Kidney epithelial cell (primary cell): ENCODE results near the gene MSL1. TPM values are rescaled to one million over a fixed set of nuclear protein-coding genes. Genes with fewer than 3 reads are reported as not detected.

ENCODE experiments used
- DNase-seq: peaks from one replicate; pipeline ENCODE4 v3.0.0-alpha.2; 2010; ENCODE audit warnings: low read depth
- H3K27me3 ChIP-seq: 2 replicates; pipeline ENCODE4 v1.6.0; 2011; ENCODE audit warnings: low read length; ENCODE audit not compliant: control insufficient read depth, insufficient read depth
- H3K36me3 ChIP-seq: 2 replicates; pipeline ENCODE4 v1.5.1; 2011; ENCODE audit warnings: low read length; ENCODE audit not compliant: control insufficient read depth, insufficient read depth
- H3K4me3 ChIP-seq: 2 replicates; pipeline ENCODE4 v1.5.1; 2011; ENCODE audit warnings: low read depth, mild to moderate bottlenecking, control low read depth, low read length
- total RNA-seq: library from RNA; depleted of rRNA; stranded (reverse); fragments of >200 nt; gene quantifications from 2 replicates; pipeline ENCODE4 v1.2.3, GENCODE V29; 2015
- TF ChIP-seq, protein P1 (sequence below): IDR thresholded peaks from 2 replicates; pipeline ENCODE4 v1.5.1; 2011; ENCODE audit warnings: mild to moderate bottlenecking, moderate library complexity, low read length, control low read depth, inconsistent platforms; ENCODE audit not compliant: insufficient read depth, poor library complexity, severe bottlenecking

Gene MSL1
- total RNA-seq, 1 donor from 2014 or later, result 40.6 TPM

DNA sequence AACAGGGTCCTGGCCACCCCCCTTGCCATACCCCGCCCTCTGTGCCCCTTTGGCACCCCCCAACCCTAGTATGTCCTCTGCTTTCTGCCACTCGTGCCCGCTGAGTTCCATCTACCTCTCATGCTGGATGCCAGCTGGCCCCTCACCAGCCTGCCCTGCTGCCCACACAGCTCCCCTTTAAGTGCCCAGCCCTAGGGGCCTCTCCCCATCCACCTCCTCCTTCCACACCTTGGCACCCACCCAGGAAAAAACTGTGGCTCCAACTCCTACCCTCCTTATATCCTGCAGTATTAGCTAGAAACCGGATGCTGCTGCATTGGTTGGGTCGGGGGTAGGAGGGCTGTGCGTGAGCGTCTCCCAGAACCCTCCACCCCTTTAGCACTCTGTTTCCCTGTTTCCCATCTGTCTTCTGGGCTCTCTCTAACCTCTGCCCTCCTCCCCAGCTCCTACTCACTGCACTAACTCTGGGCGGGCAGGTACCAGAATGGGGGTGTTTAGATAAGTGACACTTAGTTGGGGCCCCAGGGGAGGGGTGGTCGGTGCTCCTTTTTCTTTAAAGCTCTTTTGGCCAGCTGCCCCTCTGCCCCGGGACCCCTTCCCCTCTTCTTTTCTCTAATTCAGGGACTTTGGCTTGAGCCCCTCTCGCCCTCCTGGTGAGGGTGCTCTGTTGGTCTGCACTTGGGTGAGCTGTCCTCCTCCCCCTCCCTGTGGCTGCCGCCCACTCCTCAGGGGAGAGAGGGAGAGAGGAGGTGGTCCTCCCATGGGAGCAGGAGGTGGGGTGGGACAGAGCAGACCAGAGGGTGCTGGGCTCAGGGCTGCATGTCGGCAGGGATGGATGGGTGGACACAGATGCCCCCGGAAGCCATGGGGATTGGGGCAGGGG, 31.3 kb upstream of the MSL1 start:
- TF ChIP-seq, protein P1, sequence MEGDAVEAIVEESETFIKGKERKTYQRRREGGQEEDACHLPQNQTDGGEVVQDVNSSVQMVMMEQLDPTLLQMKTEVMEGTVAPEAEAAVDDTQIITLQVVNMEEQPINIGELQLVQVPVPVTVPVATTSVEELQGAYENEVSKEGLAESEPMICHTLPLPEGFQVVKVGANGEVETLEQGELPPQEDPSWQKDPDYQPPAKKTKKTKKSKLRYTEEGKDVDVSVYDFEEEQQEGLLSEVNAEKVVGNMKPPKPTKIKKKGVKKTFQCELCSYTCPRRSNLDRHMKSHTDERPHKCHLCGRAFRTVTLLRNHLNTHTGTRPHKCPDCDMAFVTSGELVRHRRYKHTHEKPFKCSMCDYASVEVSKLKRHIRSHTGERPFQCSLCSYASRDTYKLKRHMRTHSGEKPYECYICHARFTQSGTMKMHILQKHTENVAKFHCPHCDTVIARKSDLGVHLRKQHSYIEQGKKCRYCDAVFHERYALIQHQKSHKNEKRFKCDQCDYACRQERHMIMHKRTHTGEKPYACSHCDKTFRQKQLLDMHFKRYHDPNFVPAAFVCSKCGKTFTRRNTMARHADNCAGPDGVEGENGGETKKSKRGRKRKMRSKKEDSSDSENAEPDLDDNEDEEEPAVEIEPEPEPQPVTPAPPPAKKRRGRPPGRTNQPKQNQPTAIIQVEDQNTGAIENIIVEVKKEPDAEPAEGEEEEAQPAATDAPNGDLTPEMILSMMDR, result no peak
- Histone ChIP-seq H3K4me3 (no peak overlapping the region), H3K27me3 (no peaks in the 10 kb centered on the region), H3K36me3 (peaks cover 4% of the 10 kb centered on the region)
- DNase-seq, result no peak

DNA sequence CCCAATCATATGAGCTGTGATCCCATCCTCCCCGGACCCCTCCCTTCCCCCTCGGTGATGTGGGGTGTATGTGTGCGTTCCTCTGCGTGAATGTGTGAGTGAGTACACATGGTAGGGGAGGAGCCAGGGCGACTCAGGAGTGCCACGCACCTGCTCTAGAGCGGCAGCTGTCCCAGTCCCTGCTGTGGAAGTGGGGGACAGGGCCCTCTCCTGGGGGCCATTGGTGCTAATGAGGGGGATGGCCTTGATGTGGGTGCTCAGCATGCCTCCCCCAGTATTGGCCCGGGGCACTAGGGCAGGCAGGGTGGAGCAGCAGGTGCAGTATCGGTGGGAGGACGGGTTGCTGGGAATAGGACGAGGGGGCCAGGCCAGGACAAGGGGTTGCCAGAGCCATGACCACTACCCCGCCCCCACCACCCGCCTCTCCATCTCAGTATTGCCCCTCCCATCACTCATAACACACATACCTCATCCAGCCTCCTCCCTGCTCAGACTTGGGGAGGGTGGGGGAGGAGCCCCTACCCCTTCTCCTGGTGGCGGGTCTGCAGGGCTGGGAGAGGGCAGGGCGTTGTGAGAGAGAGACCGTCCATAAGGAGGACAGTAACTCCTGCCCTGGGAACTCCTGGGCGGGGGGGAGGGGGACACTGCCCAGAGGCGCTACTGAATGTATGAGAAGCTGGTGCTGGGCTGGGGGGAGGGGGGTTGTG, 29.9 kb upstream of the MSL1 start:
- no peak for DNase-seq
- no peaks in the 10 kb centered on the region for H3K27me3 ChIP-seq
- peaks cover 8% of the 10 kb centered on the region for H3K36me3 ChIP-seq
- TF ChIP-seq, protein P1, result no peak
- no peak overlapping the region for H3K4me3 ChIP-seq

DNA sequence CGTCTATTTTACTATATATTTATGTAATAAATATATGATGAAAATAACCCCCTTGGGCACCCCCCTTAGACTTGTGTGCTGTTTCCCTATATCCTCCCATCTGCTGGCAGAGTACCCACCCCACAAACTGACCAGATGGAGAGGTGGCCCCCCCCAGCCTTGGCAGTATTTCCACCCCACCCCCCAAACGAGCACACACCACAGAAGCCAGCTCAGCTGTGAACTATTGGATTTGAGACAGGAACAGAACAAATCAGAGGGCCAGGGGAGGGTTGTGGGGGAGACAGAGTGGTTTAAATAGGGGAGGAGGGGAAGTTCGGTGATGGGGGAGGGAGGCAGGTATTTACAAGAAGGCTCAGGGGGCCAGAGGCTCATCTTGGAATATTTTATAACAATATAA, 29.2 kb upstream of the MSL1 start:
- TF ChIP-seq, protein P1, result no peak
- H3K4me3 ChIP-seq, result no peak overlapping the region
- H3K27me3 ChIP-seq, result no peaks in the 10 kb centered on the region
- H3K36me3 ChIP-seq, result peaks cover 8% of the 10 kb centered on the region
- DNase-seq, result no peak

DNA sequence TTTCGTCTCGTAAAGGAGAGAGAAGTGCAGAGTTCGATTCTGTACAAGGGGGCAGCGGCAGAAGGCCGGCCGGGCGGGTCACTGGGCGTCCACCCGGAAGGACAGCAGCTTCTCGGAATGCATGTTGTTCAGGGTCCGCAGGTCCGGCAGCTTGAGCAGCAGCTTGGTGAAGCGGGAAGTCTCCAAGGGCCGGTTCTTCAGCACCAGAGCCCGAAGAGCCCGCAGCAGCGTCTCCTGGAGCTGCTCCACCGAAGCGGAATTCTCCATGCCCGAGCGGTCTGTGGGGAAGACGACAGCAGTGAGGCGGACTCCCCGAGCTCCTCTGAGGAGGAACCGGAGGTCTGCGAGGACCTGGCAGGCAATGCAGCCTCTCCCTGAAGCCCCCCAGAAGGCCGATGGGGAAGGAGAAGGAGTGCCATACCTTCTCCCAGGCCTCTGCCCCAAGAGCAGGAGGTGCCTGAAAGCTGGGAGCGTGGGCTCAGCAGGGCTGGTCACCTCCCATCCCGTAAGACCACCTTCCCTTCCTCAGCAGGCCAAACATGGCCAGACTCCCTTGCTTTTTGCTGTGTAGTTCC, 28.7 kb upstream of the MSL1 start:
- DNase-seq, result no peak

DNA sequence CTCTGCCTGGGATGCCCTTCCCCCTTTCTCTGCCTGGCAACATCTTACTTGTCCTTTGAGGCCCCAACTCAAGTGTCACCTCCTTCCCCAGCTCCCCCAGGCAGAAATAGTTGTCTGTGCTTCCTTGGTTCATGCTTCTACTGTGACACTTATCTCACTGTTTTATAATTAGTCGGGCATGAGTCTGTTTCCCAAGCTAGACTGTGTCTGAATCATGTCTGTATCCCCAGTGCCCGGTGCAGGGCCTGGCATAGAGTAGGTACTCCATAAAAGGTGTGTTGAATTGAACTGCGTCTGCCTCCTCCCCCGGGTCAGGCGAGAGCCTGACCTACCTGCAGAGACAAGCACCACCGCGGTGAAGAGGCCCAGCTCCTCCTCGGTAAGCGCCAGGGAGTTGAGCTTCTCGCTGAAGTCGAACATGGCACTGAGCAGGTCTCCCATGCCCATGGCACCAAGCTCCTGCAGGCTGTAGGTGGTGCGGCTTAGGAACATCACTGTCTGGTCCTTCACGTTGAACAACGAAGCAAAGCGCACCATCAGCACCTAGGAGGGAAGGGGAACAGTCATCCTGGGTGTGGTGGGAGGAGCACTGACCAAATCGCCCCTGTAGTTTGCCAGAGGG, 28.1 kb upstream of the MSL1 start:
- TF ChIP-seq, protein P1, result no peak
- Histone ChIP-seq H3K27me3 (no peaks in the 10 kb centered on the region), H3K4me3 (no peak overlapping the region), H3K36me3 (peaks cover 8% of the 10 kb centered on the region)
- DNase-seq, result no peak

More for the DNA sequence above, 28.7 kb upstream of the MSL1 start:
- H3K36me3 ChIP-seq, result peaks cover 8% of the 10 kb centered on the region
- TF ChIP-seq, protein P1, result no peak
- H3K4me3 ChIP-seq, result no peak overlapping the region
- H3K27me3 ChIP-seq, result no peaks in the 10 kb centered on the region
